HepG2 (cell line): ENCODE measurements around the gene LRRTM3. TPM values are rescaled to one million over a fixed set of nuclear protein-coding genes. Genes with fewer than 3 reads are reported as not detected.

Experiments
- ATAC-seq: fragments of 200-7000 bp; cut with Tn5 transposase; 3 replicates; pipeline ENCODE4 v1.9.1; 2020; ENCODE audit warnings: mild to moderate bottlenecking, moderate library complexity
- BruUV-seq: library from RNA; stranded (reverse); fragments of 400-500 nt; replicated peaks from 2 replicates; lab custom pipeline; 2021; lab: Mats Ljungman, UMichigan
- CTCF ChIA-PET: fragments of 300-600 bp; formaldehyde crosslinking; extraction: SDS; loops from one replicate; lab custom pipeline; 2021; ENCODE audit warnings: low total read pairs, inconsistent platforms, low intra/inter-chr PET ratio; lab: Yijun Ruan, JAX
- POLR2A ChIA-PET: fragments of 350-600 bp; sonication (Branson Sonifier 250); formaldehyde crosslinking; loops from one replicate; lab custom pipeline; 2020; ENCODE audit warnings: antibody characterized with exemption, inconsistent platforms; lab: Yijun Ruan, JAX
- DNase-seq: peaks from one replicate; pipeline ENCODE4 v3.0.0-alpha.2; 2015; ENCODE audit warnings: low spot score
- FAIRE-seq: peaks from 3 replicates; lab custom pipeline; 2011; peaks lifted over from hg19 to GRCh38; lab: Jason Lieb, UNC
- H2AFZ ChIP-seq: one replicate; pipeline ENCODE4 v1.6.1; 2011; ENCODE audit warnings: low read length, inconsistent platforms
- H3K27ac ChIP-seq: fragments of 300-600 bp; 3 replicates; pipeline ENCODE4 v1.8.0; 2011; ENCODE audit warnings: mixed run types, mild to moderate bottlenecking, mixed read lengths, low read length, inconsistent platforms; ENCODE audit not compliant: insufficient read depth; ENCODE audit errors: extremely low read length
- H3K27me3 ChIP-seq, 2 experiments: fragments of 200-600 bp in 1 of 2; 2 replicates in 1 of 2; 3 replicates in 1 of 2; pipeline versions ENCODE4 v1.6.0 to v1.8.0; 2011; ENCODE audit warnings: low read length in 2 of 2, mild to moderate bottlenecking in 2 of 2, moderate library complexity in 2 of 2, inconsistent platforms in 1 of 2; ENCODE audit not compliant: insufficient read depth in 2 of 2, control insufficient read depth in 1 of 2
- H3K36me3 ChIP-seq, 2 experiments: fragments of 200-600 bp in 1 of 2; replicated peaks in 1 of 2; 2 replicates in 1 of 2; 3 replicates in 1 of 2; pipeline versions ENCODE4 v1.5.1 to v1.8.0; 2011; ENCODE audit warnings: low read length in 2 of 2, inconsistent platforms in 1 of 2; ENCODE audit not compliant: insufficient read depth in 2 of 2, control insufficient read depth in 1 of 2
- H3K4me1 ChIP-seq: 2 replicates; pipeline ENCODE4 v1.5.1; 2012; ENCODE audit warnings: low read length, inconsistent platforms; ENCODE audit not compliant: insufficient read depth
- H3K4me2 ChIP-seq: 2 replicates; pipeline ENCODE4 v1.6.0; 2011; ENCODE audit warnings: low read depth, low read length, inconsistent platforms
- H3K4me3 ChIP-seq, 3 experiments: fragments of 200-600 bp in 1 of 3; sonication (generic), shearing (Covaris generic) in 1 of 3; replicated peaks in 1 of 3; 2 replicates each; pipeline ENCODE4 v1.5.1; 2011 to 2016; ENCODE audit warnings: low read length in 3 of 3, inconsistent platforms in 2 of 3, low read depth in 2 of 3, mild to moderate bottlenecking in 2 of 3, control low read depth in 1 of 3, mixed read lengths in 1 of 3; ENCODE audit not compliant: insufficient read depth in 1 of 3
- H3K79me2 ChIP-seq: one replicate; pipeline ENCODE4 v1.6.1; 2011; ENCODE audit warnings: low read length, inconsistent platforms; ENCODE audit not compliant: insufficient read depth
- H3K9ac ChIP-seq: 2 replicates; pipeline ENCODE4 v1.6.0; 2011; ENCODE audit warnings: mild to moderate bottlenecking, low read depth, low read length, inconsistent platforms; ENCODE audit not compliant: insufficient read depth
- H3K9me3 ChIP-seq: 2 replicates; pipeline ENCODE4 v1.5.1; 2012; ENCODE audit warnings: mild to moderate bottlenecking, low read length
- H4K20me1 ChIP-seq: 2 replicates; pipeline ENCODE4 v1.6.0; 2011; ENCODE audit warnings: inconsistent platforms, mild to moderate bottlenecking, low read length, moderate library complexity; ENCODE audit not compliant: insufficient read depth
- EEA1 ChIP-seq: sonication (generic); formaldehyde crosslinking; IDR thresholded peaks from 2 replicates; pipeline ENCODE4 v1.5.1; 2020; ENCODE audit warnings: mild to moderate bottlenecking, missing genetic modification reagents, borderline replicate concordance
- MIER3 ChIP-seq: IDR thresholded peaks from 2 replicates; pipeline ENCODE4 v1.6.1; 2016; ENCODE audit warnings: missing compliant biosample characterization, borderline replicate concordance
- MTF1 ChIP-seq: sonication (generic); formaldehyde crosslinking; IDR thresholded peaks from 2 replicates; pipeline ENCODE4 v1.5.0; 2020; ENCODE audit warnings: missing genetic modification reagents
- NFRKB ChIP-seq: fragments of 450-650 bp; IDR thresholded peaks from 2 replicates; pipeline ENCODE4 v1.6.1; 2017
- PCBP2 ChIP-seq: fragments of 200-400 bp; formaldehyde crosslinking; optimal IDR thresholded peaks from 2 replicates; pipeline ENCODE3; 2018; ENCODE audit warnings: low read length, low read depth; ENCODE audit not compliant: poor library complexity, severe bottlenecking
- PTBP1 ChIP-seq: fragments of 200-400 bp; formaldehyde crosslinking; IDR thresholded peaks from 2 replicates; pipeline ENCODE4 v1.6.1; 2018; ENCODE audit warnings: low read length, low read depth; ENCODE audit not compliant: poor library complexity, severe bottlenecking
- TBX3 ChIP-seq: fragments of 450-650 bp; IDR thresholded peaks from 2 replicates; pipeline ENCODE4 v1.6.1; 2017; ENCODE audit warnings: antibody characterized with exemption, mild to moderate bottlenecking, inconsistent platforms, borderline replicate concordance
- TCF12 ChIP-seq, 2 experiments: fragments of 450-650 bp in 1 of 2; sonication (generic) in 1 of 2; formaldehyde crosslinking in 1 of 2; IDR thresholded peaks; 2 replicates each; pipeline versions ENCODE4 v1.6.1 to v1.8.0; 2017 to 2022; ENCODE audit warnings: antibody characterized with exemption in 1 of 2, mild to moderate bottlenecking in 1 of 2, missing genetic modification reagents in 1 of 2, moderate library complexity in 1 of 2
- ZNF143 ChIP-seq: sonication (generic); formaldehyde crosslinking; IDR thresholded peaks from 2 replicates; pipeline ENCODE4 v1.4.0; 2020; ENCODE audit warnings: missing genetic modification reagents
- ZNF282 ChIP-seq: fragments of 450-650 bp; IDR thresholded peaks from 2 replicates; pipeline ENCODE4 v1.6.1; 2018; ENCODE audit not compliant: partially characterized antibody
- ZNF496 ChIP-seq: sonication (generic); formaldehyde crosslinking; IDR thresholded peaks from 2 replicates; pipeline ENCODE4 v1.8.1; 2023; ENCODE audit warnings: mild to moderate bottlenecking, moderate library complexity, missing genetic modification reagents; ENCODE audit not compliant: insufficient replicate concordance
- ZNF512B ChIP-seq: sonication (generic); formaldehyde crosslinking; IDR thresholded peaks from 2 replicates; pipeline ENCODE4 v1.5.1; 2020; ENCODE audit warnings: missing genetic modification reagents, mild to moderate bottlenecking, borderline replicate concordance
- ZNF580 ChIP-seq: IDR thresholded peaks from 2 replicates; pipeline ENCODE4 v1.6.1; 2016; ENCODE audit warnings: low read depth, borderline replicate concordance
- ZNF775 ChIP-seq: sonication (generic); formaldehyde crosslinking; IDR thresholded peaks from 2 replicates; pipeline ENCODE4 v1.4.0; 2020; ENCODE audit warnings: missing genetic modification reagents, mild to moderate bottlenecking, moderate library complexity, borderline replicate concordance
- ZUFSP ChIP-seq: sonication (generic); formaldehyde crosslinking; IDR thresholded peaks from 2 replicates; pipeline ENCODE4 v1.9.0; 2021; ENCODE audit warnings: missing genetic modification reagents, mild to moderate bottlenecking, borderline replicate concordance
- ZXDC ChIP-seq: sonication (generic); formaldehyde crosslinking; IDR thresholded peaks from 2 replicates; pipeline ENCODE4 v1.5.0; 2020; ENCODE audit warnings: mild to moderate bottlenecking, missing genetic modification reagents
- WGBS: methylation state at CpG from one replicate; pipeline ENCODE4 v1.1.6; 2017; ENCODE audit warnings: low lambda C conversion rate; 5-methylcytosine and 5-hydroxymethylcytosine counted together
- in situ Hi-C: cut with HindIII; loops from 2 replicates; pipeline ENCODE4 v1.10.0; 2017; ENCODE audit warnings: low pct_unique_long_range_greater_than_20kb; ENCODE audit not compliant: extremely low pct_ligation_motif_present
- intact Hi-C: fragments of 100-400 bp; cut with micrococcal nuclease; formaldehyde crosslinking; loops from one replicate; pipeline ENCODE4 v1.10.0; 2022; ENCODE audit not compliant: unreplicated experiment
- polyA plus RNA-seq, 8 experiments: library from polyadenylated mRNA; depleted of rRNA in 3 of 8; stranded (reverse) in 7 of 8; unstranded in 1 of 8; fragments of >200 nt; fragmentation: Illumina TruSeq in 4 of 8; extraction: Trizol in 4 of 8; gene quantifications; 2 replicates each; pipeline versions ENCODE4 v1.2.1 to v1.2.3, GENCODE V29; 2011 to 2016; ENCODE audit warnings: low read depth in 4 of 8, missing spikeins in 1 of 8, mixed read lengths in 1 of 8; ENCODE audit not compliant: insufficient read depth in 1 of 8
- total RNA-seq, 5 experiments: library from RNA; depleted of rRNA; stranded (reverse); fragments of >200 nt; fragmentation: Illumina TruSeq; extraction: Trizol; gene quantifications; 2 replicates each; pipeline ENCODE4 v1.2.3, GENCODE V29; 2016; ENCODE audit warnings: low read depth in 1 of 5

Gene LRRTM3
- total and polyA plus RNA-seq, 2 of the 13 experiments (the other 11 are each of a cell fraction or from before 2014, with no cell fraction given), result not detected

GRCh38 chr10:66927971-66928770 lies 2.3 kb downstream of the LRRTM3 start:
- FAIRE-seq (no peak), ATAC-seq (no peak), DNase-seq (no peak)
- Histone ChIP-seq H4K20me1 (no peaks in the 10 kb centered on the region), H3K79me2 (no peaks in the 10 kb centered on the region), H3K36me3 (no peaks in the 10 kb centered on the region), H3K9me3 (no peaks in the 10 kb centered on the region), H3K9ac (no peak overlapping the region), H3K4me3 (no peak overlapping the region), H3K27ac (no peak overlapping the region), H3K4me2 (no peak overlapping the region), H2AFZ (no peak overlapping the region), H3K4me1 (no peaks in the 10 kb centered on the region), H3K27me3 (peaks cover 2 to 10% of the 10 kb centered on the region in 2 experiments; a peak in 2 of 5 replicates)
- WGBS, result 33% methylated on average over 28 of the region's 30 CpGs
- in situ Hi-C loops (no loop called here), intact Hi-C loops (no loop called here)
- no TSS peak for BruUV-seq
- CTCF ChIA-PET, result no interaction called here
- POLR2A ChIA-PET, result no interaction called here
- TF ChIP-seq TBX3, result no peak
- no peak for TF ChIP-seq PCBP2
- no peak for TF ChIP-seq NFRKB
- no peak for TF ChIP-seq ZNF775 (CRISPR knock-in tag)
- no peak for TF ChIP-seq EEA1 (CRISPR knock-in tag)
- TF ChIP-seq MTF1 (CRISPR knock-in tag), result no peak
- no peak for TF ChIP-seq ZXDC (CRISPR knock-in tag)
- TF ChIP-seq ZUFSP (CRISPR knock-in tag), result no peak
- no peak for TF ChIP-seq MIER3 (CRISPR knock-in tag)
- TF ChIP-seq ZNF496 (CRISPR knock-in tag), result no peak
- TF ChIP-seq TCF12 (IDR thresholded peaks at IDR 0.05), result no peak
- no peak for TF ChIP-seq TCF12 (CRISPR knock-in tag; IDR thresholded peaks at IDR 0.05)
- no peak for TF ChIP-seq ZNF580 (CRISPR knock-in tag)
- no peak for TF ChIP-seq ZNF282
- no peak for TF ChIP-seq PTBP1
- no peak for TF ChIP-seq ZNF143 (CRISPR knock-in tag)
- no peak for TF ChIP-seq ZNF512B (CRISPR knock-in tag)
